Right lobe of liver (tissue), 4 donors: ENCODE results near the gene SULF2.

Experiments used
- POLR2A ChIP-seq: fragments of 450-650 bp; IDR thresholded peaks from one replicate; pipeline ENCODE4 v1.6.1; 2017; ENCODE audit warnings: antibody characterized with exemption, mild to moderate bottlenecking
- TF ChIP-seq, protein P1 (sequence below), 4 donors: fragments of 200-600 bp in 3 of 4; fragments of 450-650 bp in 1 of 4; IDR thresholded peaks; one replicate each; pipeline versions ENCODE4 v1.5.1 to v1.8.0; 2016 to 2022; ENCODE audit warnings: antibody characterized with exemption in 4 of 4, mild to moderate bottlenecking in 2 of 4
- donor health status: DM: no; HTN: no; CAD: no.
- donor health status: DM: no; HTN: no; CAD: no.
- donor health status: DM: no; HTN: yes; CAD: no.

DNA sequence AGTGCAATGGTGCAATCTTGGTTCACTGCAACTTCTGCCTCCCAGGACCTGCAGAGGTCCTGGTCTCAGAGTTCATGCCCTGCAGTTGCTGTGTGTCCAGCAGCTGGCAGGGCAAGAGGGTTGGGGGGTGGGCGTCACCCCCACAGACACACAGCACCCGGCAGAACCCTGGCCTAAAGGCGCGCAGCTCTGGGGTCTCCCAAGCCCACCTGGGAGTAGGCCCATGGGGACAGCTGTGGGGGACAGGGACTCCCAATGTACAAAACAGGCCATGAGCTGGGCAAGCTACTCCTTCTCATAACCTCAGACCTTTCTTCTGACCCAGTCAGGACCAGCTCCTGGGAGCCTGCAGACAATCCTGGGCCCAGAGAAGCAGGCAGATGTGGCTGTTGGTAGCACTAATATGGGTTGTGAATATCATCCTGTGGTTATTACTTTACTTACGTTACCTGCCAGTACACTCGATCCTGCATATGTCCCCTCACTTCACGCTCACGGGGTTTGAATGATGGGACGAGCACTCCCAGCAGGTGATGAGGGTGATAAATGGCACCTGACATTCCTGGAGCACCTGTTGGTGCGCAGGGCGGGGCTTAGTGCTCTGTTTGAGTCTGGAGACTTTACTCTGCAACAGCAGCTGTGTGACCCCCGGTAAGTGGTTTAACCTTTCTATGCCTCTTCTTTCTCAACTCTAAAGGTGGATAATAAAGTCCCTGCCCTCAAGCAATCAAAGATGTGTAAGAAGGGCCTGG lies 39.9 kb upstream of the SULF2 start:
- no peak for TF ChIP-seq POLR2A
- TF ChIP-seq, protein P1, sequence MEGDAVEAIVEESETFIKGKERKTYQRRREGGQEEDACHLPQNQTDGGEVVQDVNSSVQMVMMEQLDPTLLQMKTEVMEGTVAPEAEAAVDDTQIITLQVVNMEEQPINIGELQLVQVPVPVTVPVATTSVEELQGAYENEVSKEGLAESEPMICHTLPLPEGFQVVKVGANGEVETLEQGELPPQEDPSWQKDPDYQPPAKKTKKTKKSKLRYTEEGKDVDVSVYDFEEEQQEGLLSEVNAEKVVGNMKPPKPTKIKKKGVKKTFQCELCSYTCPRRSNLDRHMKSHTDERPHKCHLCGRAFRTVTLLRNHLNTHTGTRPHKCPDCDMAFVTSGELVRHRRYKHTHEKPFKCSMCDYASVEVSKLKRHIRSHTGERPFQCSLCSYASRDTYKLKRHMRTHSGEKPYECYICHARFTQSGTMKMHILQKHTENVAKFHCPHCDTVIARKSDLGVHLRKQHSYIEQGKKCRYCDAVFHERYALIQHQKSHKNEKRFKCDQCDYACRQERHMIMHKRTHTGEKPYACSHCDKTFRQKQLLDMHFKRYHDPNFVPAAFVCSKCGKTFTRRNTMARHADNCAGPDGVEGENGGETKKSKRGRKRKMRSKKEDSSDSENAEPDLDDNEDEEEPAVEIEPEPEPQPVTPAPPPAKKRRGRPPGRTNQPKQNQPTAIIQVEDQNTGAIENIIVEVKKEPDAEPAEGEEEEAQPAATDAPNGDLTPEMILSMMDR (IDR thresholded peaks at IDR 0.05) = no peak
